Upper lobe of left lung (tissue), 6 donors: ENCODE measurements around the gene CALML6. TPM values are rescaled to one million over a fixed set of nuclear protein-coding genes. Genes with fewer than 3 reads are reported as not detected.

ENCODE experiments used
- ATAC-seq, 2 donors: fragments of 200-7000 bp; cut with Tn5 transposase; one replicate each; pipeline ENCODE4 v1.9.1; 2022; ENCODE audit warnings: mild to moderate bottlenecking in 2 of 2, moderate library complexity in 2 of 2; ENCODE audit not compliant: low FRiP score in 2 of 2
- DNase-seq, 2 donors: peaks; one replicate each; pipeline ENCODE4 v3.0.0-alpha.2; 2019 to 2020
- H3K27ac ChIP-seq, 4 donors: fragments of 200-600 bp; sonication (generic); one replicate each; pipeline ENCODE4 v1.5.1; 2016 to 2019
- H3K27me3 ChIP-seq, 4 donors: fragments of 200-600 bp; sonication (generic); one replicate each; pipeline ENCODE4 v1.5.1; 2017 to 2019
- H3K36me3 ChIP-seq, 4 donors: fragments of 200-600 bp; sonication (generic); one replicate each; pipeline ENCODE4 v1.5.1; 2016 to 2019
- H3K4me1 ChIP-seq, 4 donors: fragments of 200-600 bp; sonication (generic); one replicate each; pipeline ENCODE4 v1.5.1; 2018 to 2019
- H3K4me3 ChIP-seq, 4 donors: fragments of 200-600 bp; sonication (generic); one replicate each; pipeline ENCODE4 v1.5.1; 2017 to 2019; ENCODE audit warnings: mild to moderate bottlenecking in 2 of 4, moderate library complexity in 1 of 4
- H3K9me3 ChIP-seq, 4 donors: fragments of 200-600 bp; sonication (generic); one replicate each; pipeline ENCODE4 v1.5.1; 2018 to 2019
- EP300 ChIP-seq, 4 donors: sonication (generic); formaldehyde crosslinking; IDR thresholded peaks; one replicate each; pipeline ENCODE4 v1.5.1; 2017; ENCODE audit warnings: antibody characterized with exemption in 4 of 4, control low read depth in 2 of 4
- POLR2A ChIP-seq, 4 donors: fragments of 450-650 bp; IDR thresholded peaks; one replicate each; pipeline ENCODE4 v1.5.1; 2016 to 2017; ENCODE audit warnings: antibody characterized with exemption in 4 of 4, mild to moderate bottlenecking in 2 of 4
- POLR2AphosphoS5 ChIP-seq, 2 donors: sonication (generic); formaldehyde crosslinking; IDR thresholded peaks; one replicate each; pipeline ENCODE4 v1.5.1; 2017; ENCODE audit warnings: antibody characterized with exemption in 2 of 2
- WGBS, 2 donors: methylation state at CpG; one replicate each; pipeline ENCODE4 v1.1.5; 2017 to 2018; 5-methylcytosine and 5-hydroxymethylcytosine counted together
- total RNA-seq, 6 donors: library from RNA; depleted of rRNA in 4 of 6; stranded (reverse); fragments of >200 nt in 4 of 6; gene quantifications; one replicate each; pipeline versions ENCODE4 v1.1.0 to v1.2.1, GENCODE V29; 2016 to 2021
- TF ChIP-seq, protein P1 (sequence below), 6 experiments: fragments of 450-650 bp in 4 of 6; fragments of 200-600 bp in 2 of 6; sonication (generic) in 2 of 6; IDR thresholded peaks; one replicate each; pipeline ENCODE4 v1.5.1; 2016 to 2019; ENCODE audit warnings: antibody characterized with exemption in 6 of 6
- donor health status: DM: no; HTN: no; CAD: no; lungs with moderate emphysema.
- donor health status: DM: no; HTN: yes; CAD: no; lungs with severe emphysema.

The CALML6 gene
- total RNA-seq, 6 donors from 2014 or later = 0.37 to 0.57 (median 0.39) TPM; not detected in 3

DNA sequence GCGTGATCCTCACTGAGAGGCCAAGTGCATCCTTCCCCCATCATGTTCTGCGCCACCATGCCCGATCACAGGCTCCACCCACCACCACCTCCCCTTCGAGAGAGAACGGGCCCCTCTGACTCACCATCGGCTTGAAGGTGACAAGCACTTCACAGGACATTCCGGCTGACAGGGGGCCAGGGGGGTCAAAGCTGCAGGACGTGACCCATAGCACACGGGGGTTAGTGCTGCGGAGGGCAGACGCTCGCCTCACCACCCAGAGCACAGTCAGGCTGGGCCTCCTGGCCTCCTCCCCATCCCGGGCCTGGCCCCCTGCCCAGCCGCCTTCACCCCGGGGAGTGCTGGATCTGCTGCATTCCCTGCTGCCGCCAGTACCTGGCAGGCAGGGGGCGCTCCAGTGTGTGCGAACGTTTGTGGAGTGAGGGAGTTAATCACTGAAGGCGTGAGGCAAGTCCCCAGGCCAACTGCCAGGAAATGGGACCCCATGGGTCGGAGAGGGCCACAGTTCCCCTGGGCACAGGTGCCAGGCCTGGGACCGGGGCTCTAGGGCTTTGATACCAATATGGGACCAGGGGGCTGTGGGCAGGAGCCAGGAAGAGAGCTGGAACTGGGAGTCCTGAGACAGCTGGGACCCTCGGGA is 44.9 kb downstream of the CALML6 start:
- peak; percentile 81 to 96 for DNase-seq
- H3K9me3 ChIP-seq = no peaks in the 10 kb centered on the region
- H3K4me3 ChIP-seq = no peak overlapping the region
- peak overlapping the region in 1 of 4 donors; percentile 1 for H3K27ac ChIP-seq
- TF ChIP-seq POLR2AphosphoS5 (IDR thresholded peaks at IDR 0.05) (peak; percentile 11 to 32), POLR2A (IDR thresholded peaks at IDR 0.05) (no peak)
- TF ChIP-seq, protein P1, sequence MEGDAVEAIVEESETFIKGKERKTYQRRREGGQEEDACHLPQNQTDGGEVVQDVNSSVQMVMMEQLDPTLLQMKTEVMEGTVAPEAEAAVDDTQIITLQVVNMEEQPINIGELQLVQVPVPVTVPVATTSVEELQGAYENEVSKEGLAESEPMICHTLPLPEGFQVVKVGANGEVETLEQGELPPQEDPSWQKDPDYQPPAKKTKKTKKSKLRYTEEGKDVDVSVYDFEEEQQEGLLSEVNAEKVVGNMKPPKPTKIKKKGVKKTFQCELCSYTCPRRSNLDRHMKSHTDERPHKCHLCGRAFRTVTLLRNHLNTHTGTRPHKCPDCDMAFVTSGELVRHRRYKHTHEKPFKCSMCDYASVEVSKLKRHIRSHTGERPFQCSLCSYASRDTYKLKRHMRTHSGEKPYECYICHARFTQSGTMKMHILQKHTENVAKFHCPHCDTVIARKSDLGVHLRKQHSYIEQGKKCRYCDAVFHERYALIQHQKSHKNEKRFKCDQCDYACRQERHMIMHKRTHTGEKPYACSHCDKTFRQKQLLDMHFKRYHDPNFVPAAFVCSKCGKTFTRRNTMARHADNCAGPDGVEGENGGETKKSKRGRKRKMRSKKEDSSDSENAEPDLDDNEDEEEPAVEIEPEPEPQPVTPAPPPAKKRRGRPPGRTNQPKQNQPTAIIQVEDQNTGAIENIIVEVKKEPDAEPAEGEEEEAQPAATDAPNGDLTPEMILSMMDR (IDR thresholded peaks at IDR 0.05) = peak; percentile 51 to 88 (median 80)
- H3K4me1 ChIP-seq = peaks cover 5 to 13% (median 7%) of the 10 kb centered on the region in 4 donors
- WGBS, 2 donors = 3 to 63% methylated on average over 2 to 22 of the region's 23 CpGs
- H3K36me3 ChIP-seq = no peaks in the 10 kb centered on the region
- H3K27me3 ChIP-seq = no peaks in the 10 kb centered on the region
- peak; percentile 71 to 83 for ATAC-seq

DNA sequence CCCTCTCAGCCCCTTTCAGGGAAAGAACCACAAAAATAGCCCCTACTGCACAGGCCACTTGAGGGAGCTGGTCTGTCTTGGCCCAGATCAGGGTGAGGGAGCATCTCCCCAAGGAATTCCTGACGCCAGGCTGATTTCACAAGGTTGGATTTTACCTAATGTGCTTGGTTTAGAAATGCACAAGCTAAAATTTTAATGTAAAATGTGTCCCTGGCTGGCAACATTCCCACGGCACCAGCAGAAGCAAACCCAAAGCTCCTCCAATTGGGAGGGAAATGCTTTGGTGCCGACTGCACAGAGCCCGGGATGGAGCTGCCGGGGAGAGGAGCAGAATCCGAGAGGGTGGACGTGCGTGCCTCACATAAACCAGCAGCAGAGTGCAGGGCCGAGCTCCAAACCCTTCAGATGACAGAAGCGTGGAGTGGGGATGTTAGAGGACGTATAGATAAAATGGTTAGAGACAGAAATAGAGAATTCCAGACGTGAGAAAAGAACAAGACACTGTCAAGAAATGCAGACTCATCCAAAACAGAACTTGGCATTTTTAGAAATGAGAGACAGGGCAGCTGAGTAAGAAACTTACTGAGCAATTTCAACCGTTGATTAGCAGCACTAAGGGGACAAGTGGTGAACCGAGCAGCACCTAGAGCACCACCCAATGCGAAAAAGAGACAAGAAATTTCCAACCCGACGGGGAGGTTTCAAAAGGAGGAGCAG is 45.6 kb downstream of the CALML6 start:
- Histone ChIP-seq H3K36me3 (no peaks in the 10 kb centered on the region), H3K4me1 (peaks cover 5 to 13% (median 7%) of the 10 kb centered on the region in 4 donors), H3K27me3 (no peaks in the 10 kb centered on the region), H3K4me3 (no peak overlapping the region), H3K27ac (peak overlapping the region in 1 of 4 donors; percentile 1), H3K9me3 (no peaks in the 10 kb centered on the region)
- TF ChIP-seq POLR2A (IDR thresholded peaks at IDR 0.05) (no peak), POLR2AphosphoS5 (IDR thresholded peaks at IDR 0.05) (no peak), EP300 (IDR thresholded peaks at IDR 0.05) (no peak)
- TF ChIP-seq, protein P1 (IDR thresholded peaks at IDR 0.05) = no peak
- 45% methylated on average over 17 of the region's 17 CpGs for WGBS, 2 donors
- ATAC-seq (no peak), DNase-seq (no peak)

DNA sequence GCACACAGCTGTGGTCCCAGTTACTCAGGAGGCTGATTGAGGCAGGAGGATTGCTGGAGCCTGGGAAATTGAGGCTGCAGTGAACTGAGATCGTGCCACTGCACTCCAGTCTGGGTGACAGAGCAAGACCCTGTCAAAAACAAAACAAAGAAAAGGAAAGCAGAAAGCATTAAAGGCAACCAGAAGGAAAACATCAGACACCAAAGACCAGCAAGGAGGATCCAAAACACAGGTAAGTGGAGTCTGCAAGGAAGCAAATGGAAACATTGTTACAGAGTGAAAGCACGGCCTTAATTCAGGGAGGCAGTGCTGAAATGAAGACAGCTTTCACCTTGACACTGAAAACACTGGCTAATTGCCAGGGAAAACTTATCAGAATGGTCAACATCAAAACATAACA is 47.7 kb downstream of the CALML6 start:
- ATAC-seq = no peak

DNA sequence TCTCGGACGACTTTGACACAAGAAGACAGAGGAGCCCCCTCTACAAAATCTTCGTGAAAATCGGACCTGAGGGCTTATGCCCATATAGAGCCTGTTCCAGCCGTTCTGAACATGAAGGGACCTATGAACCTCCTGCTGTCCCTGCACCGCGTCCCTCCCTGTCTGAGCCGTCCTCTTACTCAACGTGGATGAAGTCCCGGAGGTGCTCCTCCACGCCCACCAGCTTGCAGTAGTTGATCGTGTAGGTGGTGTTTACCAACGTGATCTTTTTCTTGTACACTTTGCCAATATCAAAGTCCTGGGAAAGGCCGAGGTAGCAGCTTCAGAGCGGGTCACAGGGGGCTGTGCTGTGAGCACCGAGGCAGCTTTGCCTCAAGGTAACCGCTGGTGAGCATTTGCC is 48.5 kb downstream of the CALML6 start:
- Histone ChIP-seq H3K4me1 (peaks cover 5 to 13% (median 7%) of the 10 kb centered on the region in 4 donors), H3K27me3 (peaks cover 0 to 4% (median 0%) of the 10 kb centered on the region in 4 donors), H3K9me3 (no peaks in the 10 kb centered on the region), H3K27ac (no peak overlapping the region), H3K36me3 (no peaks in the 10 kb centered on the region), H3K4me3 (no peak overlapping the region)
- 75 to 82% methylated on average over 17 of the region's 17 CpGs for WGBS, 2 donors
- ATAC-seq (no peak), DNase-seq (no peak)
- TF ChIP-seq POLR2AphosphoS5 (IDR thresholded peaks at IDR 0.05) (no peak), POLR2A (IDR thresholded peaks at IDR 0.05) (no peak), EP300 (IDR thresholded peaks at IDR 0.05) (no peak)
- TF ChIP-seq, protein P1 (IDR thresholded peaks at IDR 0.05) = no peak

More for the DNA sequence above, 47.7 kb downstream of the CALML6 start:
- DNase-seq = no peak
- WGBS, 2 donors = 77 to 81% methylated on average over 2 of the region's 2 CpGs
- Histone ChIP-seq H3K36me3 (no peaks in the 10 kb centered on the region), H3K9me3 (no peaks in the 10 kb centered on the region), H3K27me3 (peaks cover 0 to 4% (median 0%) of the 10 kb centered on the region in 4 donors), H3K4me3 (no peak overlapping the region), H3K27ac (no peak overlapping the region), H3K4me1 (peaks cover 5 to 13% (median 7%) of the 10 kb centered on the region in 4 donors)
- TF ChIP-seq POLR2AphosphoS5 (IDR thresholded peaks at IDR 0.05) (no peak), EP300 (IDR thresholded peaks at IDR 0.05) (no peak), POLR2A (IDR thresholded peaks at IDR 0.05) (no peak)
- TF ChIP-seq, protein P1 (IDR thresholded peaks at IDR 0.05) = no peak
